ENCODE results near the gene WDR17. TPM values are rescaled to one million over a fixed set of nuclear protein-coding genes. Genes with fewer than 3 reads are reported as not detected.

The WDR17 gene
- total and polyA plus RNA-seq, 2 donors (not counting 3 experiments of a cell fraction or from before 2014, with no cell fraction given) = 0.07 to 0.42 TPM

DNA sequence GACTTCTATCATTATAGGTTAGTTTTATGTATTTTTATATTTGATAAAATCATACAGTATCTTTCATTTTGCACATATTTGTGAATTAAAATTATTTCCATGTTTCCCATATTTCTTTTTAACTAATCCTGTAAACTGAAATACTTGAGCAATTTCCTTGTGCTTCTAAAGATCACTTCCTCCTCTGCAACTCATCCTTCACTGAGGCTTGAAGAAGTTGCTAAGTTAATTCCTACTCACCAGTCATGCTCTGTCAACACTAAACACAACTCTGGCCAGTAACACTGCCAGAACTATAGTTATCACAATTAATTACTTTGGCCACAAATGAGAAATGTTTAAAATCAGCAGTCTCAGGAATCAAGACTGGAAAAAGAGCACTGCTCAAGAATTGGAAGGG is 123.0 kb downstream of the WDR17 start:
- no TSS peak for BruUV-seq (replicated peaks)
- DNase-seq (ENCODE audit: low read depth, low spot score) = no peak

GRCh38 chr4:176189891-176190795 is 124.5 kb downstream of the WDR17 start:
- no peak overlapping the region for H3K9ac ChIP-seq (replicated peaks; ENCODE audit: extremely low read depth, insufficient read depth, low read length)
- no peaks in the 10 kb centered on the region for H4K20me1 ChIP-seq (replicated peaks; ENCODE audit: control insufficient read depth, extremely low read depth, insufficient read depth, low read length)
- H2AFZ ChIP-seq (ENCODE audit: low read depth, low read length) = no peak overlapping the region
- no peak for TF ChIP-seq MYC (IDR thresholded peaks at IDR 0.05; ENCODE audit: low read depth, low read length)
- no peak for TF ChIP-seq MAX (IDR thresholded peaks at IDR 0.05; ENCODE audit: insufficient read depth, insufficient read length)
- TF ChIP-seq JUN (IDR thresholded peaks at IDR 0.05; ENCODE audit: borderline replicate concordance, insufficient read depth, insufficient read length, low read depth) = no peak
- TF ChIP-seq CTCF (IDR thresholded peaks at IDR 0.05; ENCODE audit: extremely low read depth in 1 of 2, insufficient read depth in 1 of 2, low read depth in 1 of 2, low read length in 2 of 2) = no peak
- TF ChIP-seq POLR2AphosphoS5 (IDR thresholded peaks at IDR 0.05; ENCODE audit: insufficient read depth, low read depth, low read length) = no peak
- TF ChIP-seq FOS (IDR thresholded peaks at IDR 0.05; ENCODE audit: borderline replicate concordance, insufficient read depth, low read length) = no peak
- TF ChIP-seq EZH2 (IDR thresholded peaks at IDR 0.05; ENCODE audit: borderline replicate concordance, low read depth, low read length, severe bottlenecking) = no peak
- TF ChIP-seq POLR2A (IDR thresholded peaks at IDR 0.05; ENCODE audit: low read depth, low read length) = no peak
- no peak for TF ChIP-seq GATA2 (IDR thresholded peaks at IDR 0.05; ENCODE audit: insufficient read depth, insufficient read length, low read depth, low read length)
- H3K27me3 ChIP-seq (ENCODE audit: control insufficient read depth in 2 of 2, insufficient read depth in 2 of 2, low read length in 2 of 2) = no peaks in the 10 kb centered on the region
- no peak for FAIRE-seq
- no peak overlapping the region for H3K4me2 ChIP-seq (ENCODE audit: insufficient read depth, low read length)
- H3K9me3 ChIP-seq (replicated peaks; ENCODE audit: control insufficient read depth, insufficient read depth, low read length) = no peaks in the 10 kb centered on the region
- dilution Hi-C loops (cut with MboI; ENCODE audit: extremely low pct_ligation_motif_present, low sequenced_read_pairs) = no loop called here
- no peaks in the 10 kb centered on the region for H3K36me3 ChIP-seq (ENCODE audit: control insufficient read depth in 2 of 2, extremely low read depth in 1 of 2, insufficient read depth in 2 of 2, low read length in 2 of 2)
- ChIA-PET POLR2A (no interaction called here), CTCF (no interaction called here)
- DNase-seq (ENCODE audit: low read depth, low spot score) = no peak
- no TSS peak for BruUV-seq (replicated peaks)
- no peaks in the 10 kb centered on the region for H3K9me1 ChIP-seq (replicated peaks; ENCODE audit: control insufficient read depth, extremely low read depth, insufficient read depth, low read length)
- H3K4me1 ChIP-seq (ENCODE audit: control insufficient read depth, extremely low read depth, insufficient read depth, low read length) = peaks cover 15% of the 10 kb centered on the region
- H3K27ac ChIP-seq (ENCODE audit: insufficient read depth, low read depth, low read length) = no peak overlapping the region
- H3K79me2 ChIP-seq (ENCODE audit: control insufficient read depth, insufficient read depth, low read length) = no peaks in the 10 kb centered on the region
- intact Hi-C loops (cut with micrococcal nuclease) = no loop called here
- no peak overlapping the region for H3K4me3 ChIP-seq (replicated peaks in 1 of 3; ENCODE audit: insufficient read depth in 1 of 3, low read depth in 1 of 3, low read length in 3 of 3)

More for the DNA sequence above, 123.0 kb downstream of the WDR17 start:
- Histone ChIP-seq H3K27me3 (ENCODE audit: control insufficient read depth in 2 of 2, insufficient read depth in 2 of 2, low read length in 2 of 2) (no peaks in the 10 kb centered on the region), H3K79me2 (ENCODE audit: control insufficient read depth, insufficient read depth, low read length) (no peaks in the 10 kb centered on the region), H3K4me2 (ENCODE audit: insufficient read depth, low read length) (no peak overlapping the region), H3K27ac (ENCODE audit: insufficient read depth, low read depth, low read length) (no peak overlapping the region), H3K4me1 (ENCODE audit: control insufficient read depth, extremely low read depth, insufficient read depth, low read length) (peaks cover 11% of the 10 kb centered on the region), H3K36me3 (ENCODE audit: control insufficient read depth in 2 of 2, extremely low read depth in 1 of 2, insufficient read depth in 2 of 2, low read length in 2 of 2) (no peaks in the 10 kb centered on the region), H2AFZ (ENCODE audit: low read depth, low read length) (no peak overlapping the region), H3K9me1 (replicated peaks; ENCODE audit: control insufficient read depth, extremely low read depth, insufficient read depth, low read length) (no peaks in the 10 kb centered on the region), H3K9me3 (replicated peaks; ENCODE audit: control insufficient read depth, insufficient read depth, low read length) (no peaks in the 10 kb centered on the region), H4K20me1 (replicated peaks; ENCODE audit: control insufficient read depth, extremely low read depth, insufficient read depth, low read length) (no peaks in the 10 kb centered on the region), H3K4me3 (replicated peaks in 1 of 3; ENCODE audit: insufficient read depth in 1 of 3, low read depth in 1 of 3, low read length in 3 of 3) (no peak overlapping the region), H3K9ac (replicated peaks; ENCODE audit: extremely low read depth, insufficient read depth, low read length) (no peak overlapping the region)
- no peak for FAIRE-seq
- CTCF ChIA-PET = no interaction called here
- intact Hi-C loops (cut with micrococcal nuclease) (no loop called here), dilution Hi-C loops (cut with MboI; ENCODE audit: extremely low pct_ligation_motif_present, low sequenced_read_pairs) (no loop called here)
- TF ChIP-seq GATA2 (IDR thresholded peaks at IDR 0.05; ENCODE audit: insufficient read depth, insufficient read length, low read depth, low read length) = no peak
- TF ChIP-seq MYC (IDR thresholded peaks at IDR 0.05; ENCODE audit: low read depth, low read length) = no peak
- no peak for TF ChIP-seq FOS (IDR thresholded peaks at IDR 0.05; ENCODE audit: borderline replicate concordance, insufficient read depth, low read length)
- no peak for TF ChIP-seq EZH2 (IDR thresholded peaks at IDR 0.05; ENCODE audit: borderline replicate concordance, low read depth, low read length, severe bottlenecking)
- TF ChIP-seq POLR2AphosphoS5 (IDR thresholded peaks at IDR 0.05; ENCODE audit: insufficient read depth, low read depth, low read length) = no peak
- POLR2A ChIA-PET = no interaction called here

Measured in endothelial cell of umbilical vein (primary cell).